GM23338 (cell line): ENCODE results near the gene COMMD10.

Experiments used
- CTCF ChIP-seq, 2 experiments: fragments of 200-600 bp in 1 of 2; sonication (generic) in 1 of 2; conservative IDR thresholded peaks; 2 replicates each; pipeline versions ENCODE4 v1.5.1 to v1.6.1; 2016 to 2017; ENCODE audit warnings: antibody characterized with exemption in 2 of 2, low read depth in 2 of 2, mild to moderate bottlenecking in 2 of 2, moderate library complexity in 1 of 2
- REST ChIP-seq: IDR thresholded peaks from one replicate; pipeline ENCODE4 v1.6.1; 2018; ENCODE audit warnings: antibody characterized with exemption; ENCODE audit not compliant: unreplicated experiment

- TF ChIP-seq REST = no peak
- no peak for TF ChIP-seq CTCF (conservative IDR thresholded peaks at IDR 0.05; ENCODE audit: low read depth in 2 of 2)
These were observed 196.5 kb downstream of the COMMD10 start for GRCh38 chr5:116281309-116281708.
